Activated CD4-positive, CD25-positive, alpha-beta regulatory T cell (primary cell): ENCODE results near the gene NLE1.
"Not testable (repeated sequence)": the region's sequence is repeated elsewhere in the genome, so short reads cannot be mapped to it uniquely, and the experiment has no call there.

Experiments
- DNase-seq, 4 experiments: peaks; one replicate each; lab custom pipeline; 2025; lab: John Stamatoyannopoulos, UW

Gene NLE1

DNA sequence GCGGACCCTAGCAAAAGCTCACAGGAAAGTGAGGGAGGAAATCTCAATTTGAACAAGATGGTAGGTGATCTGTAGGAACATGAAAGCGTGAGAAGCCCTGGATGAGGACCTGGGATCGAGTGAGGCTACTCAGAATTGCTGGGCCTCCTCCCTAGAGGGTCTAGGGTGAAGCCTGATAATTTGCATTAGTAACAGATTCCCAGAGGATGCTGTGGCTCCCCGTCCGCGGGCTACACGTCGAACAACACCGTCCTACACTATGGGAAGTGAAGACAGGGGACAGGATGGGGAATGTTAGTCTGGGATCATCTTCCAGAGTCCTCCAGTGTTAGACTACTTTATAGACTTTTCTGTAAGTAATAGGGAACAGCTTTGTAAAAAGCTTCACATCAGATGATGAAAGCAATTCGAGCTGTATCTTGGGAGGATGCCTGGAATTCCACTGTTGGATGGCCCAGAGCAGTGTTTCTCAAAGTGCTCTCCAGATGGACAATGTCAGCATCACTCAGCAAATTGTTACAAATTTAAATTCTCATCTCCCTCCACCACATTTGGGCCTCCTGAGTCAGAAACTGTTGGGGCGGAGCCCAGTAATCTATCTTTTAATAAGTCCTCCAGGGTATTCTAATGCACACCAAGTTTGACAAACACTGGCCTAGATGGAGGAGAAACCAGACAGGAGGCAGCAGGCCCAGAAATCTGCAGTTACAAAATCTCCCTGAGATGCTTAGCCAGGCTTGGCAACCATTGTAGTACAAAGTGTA is 14.2 kb downstream of the NLE1 start:
- no peak for DNase-seq

- DNase-seq, result no peak
Observed at GRCh38 chr17:35121315-35121714, 20.8 kb downstream of the NLE1 start, which contains the start of gene FNDC8. Gene FNDC8 (plus strand): TSS chr17:35121615. CDS start chr17:35121694, 79 bp downstream.

DNA sequence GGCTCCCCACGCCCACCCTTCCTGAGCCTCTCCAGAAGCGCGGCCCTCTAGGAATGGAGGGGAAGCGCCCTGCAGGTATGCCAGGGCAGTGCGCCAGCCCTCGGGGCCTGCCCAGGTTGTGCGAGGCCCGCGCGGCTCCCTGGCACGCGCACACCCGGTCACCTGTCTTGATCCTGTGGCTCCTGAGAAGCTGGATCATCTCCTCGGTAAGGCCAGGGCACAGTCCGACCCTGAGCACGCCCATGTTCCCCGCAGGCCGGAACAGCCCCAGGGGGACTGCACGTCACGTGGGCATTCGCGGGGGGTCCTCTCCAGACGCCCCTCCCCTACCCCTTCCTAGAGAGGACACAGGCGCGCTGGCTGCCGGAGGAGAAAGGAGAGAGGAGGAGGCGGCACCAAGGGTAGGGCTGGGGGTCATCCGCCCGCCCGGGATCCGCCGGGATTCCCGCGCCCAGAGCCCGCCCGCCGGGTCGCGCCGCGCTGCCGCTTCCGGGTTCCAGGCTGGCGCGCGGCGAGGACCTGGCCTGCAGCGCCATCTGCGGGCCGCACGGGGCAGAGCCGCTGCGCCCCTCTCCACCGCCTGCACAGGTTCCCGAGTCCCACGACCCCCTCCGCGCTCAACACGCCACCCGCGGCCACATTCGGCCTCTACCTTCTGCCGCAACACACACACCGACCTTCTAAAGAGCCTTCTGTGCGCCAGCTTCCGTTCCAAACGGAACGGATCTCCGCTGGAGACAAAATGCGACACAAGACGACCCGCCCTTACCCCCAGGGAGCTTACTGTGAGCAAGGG is 22.5 kb downstream of the NLE1 start, which contains the start of gene RAD51D:
Gene RAD51D, minus strand, starts transcription at position 491 of the 796 bp plus-strand sequence. Its CDS starts 247 bp downstream, at position 244.
- peak; percentile 59 to 71 (median 64) for DNase-seq

- DNase-seq, result no peak
Observed at GRCh38 chr17:35117984-35118383, 24.1 kb downstream of the NLE1 start.

DNA sequence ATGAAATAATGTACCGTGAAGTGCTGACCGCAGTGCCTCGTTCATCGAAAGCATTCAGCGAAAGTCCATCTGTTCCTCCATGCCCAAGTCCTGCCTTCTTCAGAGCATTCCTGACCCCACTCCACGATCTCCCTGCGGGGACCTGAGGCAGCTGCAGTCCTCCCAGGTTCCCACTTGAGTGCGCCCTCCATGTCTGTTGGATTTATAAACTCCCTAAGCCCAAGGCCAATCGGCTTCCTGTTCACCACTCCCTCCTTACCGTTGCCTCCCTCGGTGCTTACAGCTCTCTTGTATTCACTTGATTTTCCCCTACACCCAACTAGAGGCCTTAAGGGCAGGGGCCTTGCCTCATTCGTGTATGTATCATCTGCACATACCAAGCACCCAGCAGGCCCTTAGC is 25.3 kb downstream of the NLE1 start:
- no peak for DNase-seq

DNA sequence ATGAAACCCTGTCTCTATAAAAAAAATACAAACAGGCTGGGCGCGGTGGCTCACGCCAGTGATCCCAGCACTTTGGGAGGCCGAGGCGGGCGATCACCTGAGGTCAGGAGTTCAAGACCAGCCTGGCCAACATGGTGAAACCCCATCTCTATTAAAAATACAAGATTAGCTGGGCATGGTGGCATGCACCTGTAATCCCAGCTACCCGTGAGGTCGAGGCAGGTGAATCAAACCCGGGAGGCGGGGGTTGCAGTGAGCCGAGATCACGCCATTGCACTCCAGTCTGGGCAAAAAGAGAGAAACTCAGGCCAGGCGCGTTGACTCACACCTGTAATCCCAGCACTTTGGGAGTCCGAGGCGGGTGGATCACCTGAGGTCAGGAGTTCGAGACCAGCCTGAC is 31.3 kb downstream of the NLE1 start:
- DNase-seq, result not testable (repeated sequence)

DNA sequence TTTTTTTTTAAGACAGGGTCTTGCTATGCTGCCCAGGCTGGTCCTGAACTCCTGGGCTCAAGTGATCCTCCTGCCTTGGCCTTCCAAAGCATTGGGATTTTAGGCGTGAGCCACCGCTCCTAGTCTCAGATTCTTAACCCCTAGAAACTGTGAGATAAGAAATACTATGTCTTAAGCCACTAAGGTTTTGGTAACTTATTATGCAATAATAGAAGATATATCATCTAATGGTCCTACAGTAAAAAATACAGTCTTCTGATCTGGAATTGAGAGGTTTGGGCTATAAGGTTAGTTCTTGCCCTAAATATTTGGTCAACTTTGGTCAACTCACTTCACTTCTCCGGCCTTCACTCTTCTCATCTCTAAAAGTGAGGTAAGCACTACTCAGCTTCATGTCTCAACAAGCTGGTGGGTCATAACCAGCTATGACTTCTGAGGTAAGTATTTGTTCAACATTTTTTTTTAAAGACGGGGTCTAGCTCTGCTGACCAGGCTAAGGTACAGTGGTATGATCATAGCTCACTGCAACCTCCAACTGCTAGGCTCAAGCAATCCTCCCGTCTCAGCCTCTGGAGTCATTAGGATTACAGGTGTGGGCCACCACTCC is 37.2 kb downstream of the NLE1 start:
- no peak for DNase-seq

GRCh38 chr17:35103271-35103670 is 38.8 kb downstream of the NLE1 start:
- DNase-seq, result no peak

- no peak for DNase-seq
Observed at GRCh38 chr17:35101725-35102124, 40.4 kb downstream of the NLE1 start.

GRCh38 chr17:35101036-35101435 is 41.1 kb downstream of the NLE1 start:
- no peak for DNase-seq

DNA sequence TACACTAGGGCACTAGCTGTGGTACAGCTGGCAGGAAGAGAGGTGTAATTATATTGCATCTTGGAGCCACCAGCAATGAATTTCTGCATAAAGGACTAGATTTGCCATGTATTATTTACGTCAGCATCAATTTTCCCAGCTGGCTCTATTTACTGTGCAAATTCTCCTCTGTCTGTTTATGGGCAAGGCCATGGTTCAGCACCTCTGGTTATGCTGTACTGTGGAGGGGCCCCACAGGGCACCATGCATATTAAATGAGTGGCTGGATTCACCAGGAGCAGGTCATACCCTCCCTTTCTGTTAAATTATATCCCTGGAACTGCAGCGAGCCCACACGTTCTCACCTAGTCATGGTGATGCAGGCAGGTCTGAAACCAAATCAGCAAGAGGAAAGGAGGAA is 42.2 kb downstream of the NLE1 start:
- no peak for DNase-seq

DNA sequence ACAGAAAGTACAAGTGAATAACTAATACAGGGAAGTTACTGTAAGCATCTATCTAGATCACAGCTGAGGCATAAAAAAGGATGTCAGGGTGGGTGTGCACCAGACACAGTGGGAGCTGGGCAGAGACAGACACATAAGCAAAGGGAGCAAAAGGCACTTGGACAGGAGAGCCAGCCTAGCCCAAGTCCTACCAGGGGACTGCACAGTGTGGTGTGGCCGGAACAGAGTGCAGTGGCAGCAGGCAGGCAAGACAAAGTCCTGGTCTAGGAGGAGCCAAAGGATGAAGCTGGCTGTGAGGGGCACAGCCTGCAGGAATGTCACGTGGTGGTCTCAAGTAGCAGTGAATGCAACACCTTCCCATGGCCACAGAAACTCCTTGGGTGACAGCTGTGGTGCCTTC is 44.3 kb downstream of the NLE1 start:
- no peak for DNase-seq

- DNase-seq, result no peak
Observed at GRCh38 chr17:35095741-35096140, 46.4 kb downstream of the NLE1 start.

DNA sequence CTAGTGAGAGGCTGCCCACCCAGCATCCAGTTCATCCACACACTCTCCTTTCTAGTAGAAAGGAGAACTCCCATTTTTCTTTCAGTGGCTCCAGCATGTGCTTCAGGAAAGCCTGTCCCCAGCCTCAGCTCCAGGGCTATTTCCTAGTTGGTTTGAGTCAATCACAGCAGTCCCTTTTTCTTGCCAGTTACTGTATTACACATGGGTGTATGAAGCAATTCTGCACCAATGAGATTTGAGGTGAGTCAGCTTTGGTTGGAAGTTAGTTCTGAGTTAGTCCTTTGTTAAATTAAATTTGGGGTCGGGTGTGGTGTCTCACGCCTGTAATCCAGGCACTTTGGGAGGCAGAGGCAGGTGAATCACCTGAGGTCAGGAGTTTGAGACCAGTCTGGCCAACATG is 47.2 kb downstream of the NLE1 start:
- DNase-seq, result no peak

DNA sequence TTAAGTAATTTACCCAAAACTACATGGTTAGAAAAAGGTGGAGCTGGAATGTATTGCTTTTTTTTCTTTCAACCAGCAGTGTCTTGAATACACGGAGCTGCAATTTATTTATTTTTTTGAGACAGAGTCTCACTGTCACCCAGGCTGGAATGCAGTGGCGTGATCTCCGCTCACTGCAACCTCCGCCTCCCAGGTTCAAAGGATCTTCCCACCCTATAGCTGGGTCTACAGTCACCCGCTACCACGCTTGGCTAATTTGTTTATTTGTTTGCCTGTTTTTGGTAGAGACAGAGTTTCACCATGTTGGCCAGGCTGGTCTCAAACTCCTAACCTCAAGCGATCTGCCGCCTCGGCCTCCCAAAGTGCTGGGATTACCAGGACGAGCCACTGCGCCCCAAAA is 51.4 kb downstream of the NLE1 start:
- not testable (repeated sequence) for DNase-seq

- DNase-seq, result peak in 2 of 4 experiments; percentile 14 to 29
Observed at GRCh38 chr17:35089586-35090296, 52.4 kb downstream of the NLE1 start.

- peak; percentile 82 to 87 (median 84) for DNase-seq
Observed at GRCh38 chr17:35088881-35089585, 53.1 kb downstream of the NLE1 start.

- DNase-seq, result no peak
Observed at GRCh38 chr17:35088356-35088880, 53.7 kb downstream of the NLE1 start.

DNA sequence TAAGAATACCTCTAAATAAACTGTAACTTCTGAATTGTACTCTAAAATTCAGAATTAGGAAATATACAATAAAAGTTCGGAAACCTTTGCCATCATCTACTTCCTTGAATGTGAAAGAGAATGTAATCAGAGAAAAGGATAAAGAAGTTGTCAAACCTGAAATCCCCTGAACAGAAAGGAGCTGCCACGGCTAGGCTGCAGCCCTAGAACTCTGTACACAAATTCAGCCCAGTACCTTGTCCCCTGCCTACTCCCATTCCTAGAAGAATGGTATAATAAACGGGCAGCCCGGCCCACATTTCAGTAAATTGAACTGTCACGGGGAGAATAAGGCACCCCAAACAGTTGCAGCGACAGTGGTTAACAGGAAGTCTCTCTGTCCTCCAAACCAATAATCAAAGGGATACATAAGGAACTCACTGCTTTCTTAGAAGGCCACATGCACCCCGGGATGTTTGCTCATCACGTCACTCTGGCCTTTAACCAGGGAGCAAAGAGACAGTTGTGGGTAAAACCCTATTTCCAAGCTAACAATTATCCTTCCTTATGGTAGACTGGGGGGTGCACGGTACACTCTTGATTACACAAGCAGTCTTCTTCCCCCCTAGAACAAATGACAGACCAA is 54.3 kb downstream of the NLE1 start:
- no peak for DNase-seq

DNA sequence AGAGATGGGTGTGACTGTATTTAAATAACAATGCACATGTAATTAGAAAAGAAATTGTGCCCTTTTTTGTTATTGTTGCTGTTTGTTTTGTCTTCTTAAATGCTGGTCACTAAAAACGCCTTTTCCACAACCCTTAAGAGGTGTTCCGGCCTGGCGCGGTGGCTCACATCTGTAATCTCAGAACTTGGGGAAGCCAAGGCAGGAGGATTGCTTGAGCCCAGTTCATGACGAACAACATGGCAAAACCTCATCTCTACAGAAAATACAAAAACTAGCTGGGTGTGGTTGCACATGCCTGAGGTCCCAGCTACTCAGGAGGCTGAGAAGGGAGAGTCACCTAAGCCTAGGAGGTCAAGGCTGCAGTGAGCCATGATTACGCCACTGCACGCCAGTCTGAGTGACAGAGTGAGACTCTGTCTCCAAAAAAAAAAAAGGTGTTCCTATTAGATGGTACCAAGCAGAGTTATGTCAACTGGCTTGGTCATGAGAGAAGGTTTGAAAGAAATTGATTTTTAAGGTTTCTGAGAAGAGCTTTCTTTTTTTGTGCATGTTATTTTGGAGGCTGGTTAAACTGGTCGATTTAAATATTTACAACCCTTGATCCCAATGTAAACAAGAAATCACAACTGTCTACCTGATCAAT is 55.1 kb downstream of the NLE1 start:
- DNase-seq, result no peak
